ENCODE data around the gene TMEM54. TPM values are rescaled to one million over a fixed set of nuclear protein-coding genes. Genes with fewer than 3 reads are reported as not detected.

The TMEM54 gene, protein sequence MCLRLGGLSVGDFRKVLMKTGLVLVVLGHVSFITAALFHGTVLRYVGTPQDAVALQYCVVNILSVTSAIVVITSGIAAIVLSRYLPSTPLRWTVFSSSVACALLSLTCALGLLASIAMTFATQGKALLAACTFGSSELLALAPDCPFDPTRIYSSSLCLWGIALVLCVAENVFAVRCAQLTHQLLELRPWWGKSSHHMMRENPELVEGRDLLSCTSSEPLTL
- 31.5 and 37.3 TPM in 2 replicates for total RNA-seq

DNA sequence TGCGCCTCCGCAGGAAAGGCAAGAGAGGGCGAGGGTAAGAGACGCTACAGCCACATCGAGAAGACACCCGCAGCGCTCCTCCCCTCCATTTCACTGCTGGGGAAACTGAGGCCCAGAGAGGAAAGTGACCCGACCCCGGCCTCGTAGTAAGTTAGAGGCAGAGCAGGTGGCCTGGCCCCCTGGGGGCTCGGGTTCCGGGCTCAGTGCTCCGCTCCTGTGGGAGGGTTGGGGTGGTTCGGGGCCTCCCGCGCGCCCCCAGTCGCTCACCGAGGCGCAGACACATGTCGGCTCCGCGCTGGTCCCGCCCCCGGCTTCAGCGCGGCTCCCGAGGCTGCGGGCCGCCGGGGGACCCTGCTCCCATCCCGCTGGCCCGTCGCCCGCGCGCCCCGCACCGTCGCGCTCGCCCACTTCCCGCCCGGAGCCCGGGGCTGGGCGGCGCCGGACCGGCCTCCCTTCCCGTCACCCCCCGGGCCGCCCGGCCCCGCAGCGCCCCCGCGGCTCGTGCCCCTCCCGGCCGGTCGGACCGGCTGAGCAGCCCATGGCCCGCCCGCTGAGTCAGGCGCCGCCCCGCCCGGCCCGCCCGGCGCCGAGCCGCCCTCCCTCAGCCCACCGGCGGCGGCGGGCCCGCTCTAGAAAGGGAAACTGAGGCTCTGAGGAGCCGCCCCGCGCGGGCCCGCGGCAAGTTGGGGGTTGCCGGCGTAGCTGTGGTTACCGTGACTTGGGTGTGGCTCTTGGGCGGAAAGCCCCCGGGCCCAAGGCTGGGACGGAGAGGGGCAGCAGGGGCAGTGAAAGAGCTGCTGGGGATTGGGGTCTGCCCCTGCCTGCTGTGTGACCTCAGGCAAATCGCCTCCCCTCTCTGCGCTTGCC is at the start of gene TMEM54:
TSS of gene TMEM54 (minus strand) at position 434 of the 867 bp plus-strand sequence. CDS start at position 283, 151 bp downstream.

DNA sequence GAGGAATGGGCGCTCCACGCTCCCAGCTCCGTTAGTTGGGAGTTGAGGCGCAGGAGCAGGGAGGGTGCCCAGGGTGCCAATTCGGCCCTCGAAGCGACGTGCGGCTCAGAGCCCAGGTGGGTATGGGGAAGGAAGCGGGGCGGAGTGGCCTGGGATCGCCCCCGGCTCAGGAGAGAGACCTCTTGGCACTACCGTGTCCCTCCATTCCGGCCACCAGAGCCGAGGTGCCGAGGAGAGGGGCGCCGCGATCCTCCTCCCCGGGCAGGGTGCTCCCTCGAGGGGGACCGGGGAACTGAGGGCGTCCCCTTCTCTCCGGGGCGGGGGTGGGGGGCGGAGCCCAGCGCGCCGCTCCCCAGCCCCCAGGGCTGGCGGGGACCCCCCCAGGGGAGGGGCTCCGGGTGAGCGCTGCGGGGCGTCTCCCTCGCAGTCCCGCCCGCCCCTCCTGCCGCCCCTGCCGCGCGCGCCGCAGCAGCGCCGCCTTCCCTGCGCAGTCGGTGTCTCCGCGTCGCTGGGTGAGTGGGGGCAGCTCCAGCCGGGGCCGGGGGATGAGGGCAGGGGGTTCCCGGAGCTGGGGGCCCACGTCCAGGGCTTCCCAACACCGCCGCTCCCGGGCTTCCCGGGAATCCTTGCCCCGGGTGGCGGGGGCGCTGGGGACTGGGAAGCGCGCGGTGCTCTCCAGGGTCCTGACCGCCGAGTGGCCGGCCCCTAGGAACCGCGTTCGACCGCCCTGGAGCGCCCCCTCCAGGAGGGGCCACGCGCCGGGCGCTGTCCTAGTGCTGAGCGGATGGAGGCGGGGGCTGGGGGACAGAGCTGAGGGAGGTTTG is 15.0 kb downstream of the TMEM54 start, which contains the start of gene HPCA:
TSS of gene HPCA (plus strand) at position 488 of the 824 bp plus-strand sequence. CDS start 2,408 bp downstream, outside the sequence.

DNA sequence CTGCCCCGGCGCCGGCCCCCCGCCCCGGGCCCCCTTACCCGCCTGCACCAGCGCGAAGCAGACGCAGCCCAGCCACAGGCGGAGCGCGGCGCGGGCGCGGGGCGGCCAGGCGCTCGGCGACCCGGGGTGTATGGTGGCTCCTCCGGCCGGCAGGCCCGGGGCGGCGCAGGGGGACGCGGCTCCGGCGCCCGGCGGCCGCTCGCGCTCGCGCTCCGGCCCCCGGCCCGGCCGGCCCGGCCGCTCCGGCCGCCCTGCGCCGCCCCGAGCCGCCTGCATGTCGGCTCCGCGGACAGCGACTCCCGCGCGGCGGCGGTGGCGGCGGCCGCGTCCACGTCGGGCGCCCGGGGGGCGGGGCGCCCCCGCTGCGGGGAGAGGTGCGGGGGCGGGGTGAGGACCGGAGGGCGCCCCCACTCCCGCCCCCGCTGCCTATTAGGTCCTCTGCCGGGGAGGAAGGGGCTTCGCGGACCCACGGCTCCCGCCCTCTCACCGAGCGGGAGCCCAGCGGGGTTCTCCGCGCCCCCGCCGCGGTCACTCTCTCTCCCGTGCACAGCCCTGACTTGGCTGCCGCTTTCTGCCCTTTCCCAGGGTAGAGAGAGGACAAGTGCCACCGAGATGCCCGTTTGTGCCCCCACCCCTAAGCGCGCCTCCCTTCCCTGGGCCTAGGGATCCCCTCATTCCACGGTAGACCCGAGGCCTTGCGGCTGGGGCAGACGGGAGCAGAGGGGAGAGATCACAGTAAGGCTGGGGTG is 30.4 kb downstream of the TMEM54 start, which contains the start of gene FNDC5:
TSS of gene FNDC5 (minus strand) at position 298 of the 749 bp plus-strand sequence.

Other genes with a start within 250 kb of the TMEM54 start
- 44.5 and 61.5 TPM in 2 replicates for gene SYNC, start 198.6 kb downstream of the TMEM54 start, total RNA-seq
- gene YARS1, start 84.0 kb downstream of the TMEM54 start, total RNA-seq: 148 and 158 TPM in 2 replicates
- gene S100PBP, start 83.7 kb downstream of the TMEM54 start, total RNA-seq: 55.7 and 68.0 TPM in 2 replicates
- gene FNDC5, start 30.5 kb downstream of the TMEM54 start, total RNA-seq: 0.37 and 4.5 TPM in 2 replicates
- not detected in 2 replicates for gene HPCA, start 14.9 kb downstream of the TMEM54 start, total RNA-seq
- 13.1 and 14.7 TPM in 2 replicates for gene RNF19B, start 63.4 kb upstream of the TMEM54 start, total RNA-seq
- gene AK2, start 135.5 kb upstream of the TMEM54 start, total RNA-seq: 156 and 167 TPM in 2 replicates
- gene AZIN2, start 179.8 kb upstream of the TMEM54 start, total RNA-seq: 7.2 and 30.3 TPM in 2 replicates